ENCODE data around the gene TMEM184B.

GRCh38 chr22:38221407-38221806 lies 51.4 kb downstream of the TMEM184B start:
- TF ChIP-seq CREB5 (CRISPR knock-in tag; IDR thresholded peaks at IDR 0.05; ENCODE audit: low read depth) = no peak
- TF ChIP-seq, protein P1, sequence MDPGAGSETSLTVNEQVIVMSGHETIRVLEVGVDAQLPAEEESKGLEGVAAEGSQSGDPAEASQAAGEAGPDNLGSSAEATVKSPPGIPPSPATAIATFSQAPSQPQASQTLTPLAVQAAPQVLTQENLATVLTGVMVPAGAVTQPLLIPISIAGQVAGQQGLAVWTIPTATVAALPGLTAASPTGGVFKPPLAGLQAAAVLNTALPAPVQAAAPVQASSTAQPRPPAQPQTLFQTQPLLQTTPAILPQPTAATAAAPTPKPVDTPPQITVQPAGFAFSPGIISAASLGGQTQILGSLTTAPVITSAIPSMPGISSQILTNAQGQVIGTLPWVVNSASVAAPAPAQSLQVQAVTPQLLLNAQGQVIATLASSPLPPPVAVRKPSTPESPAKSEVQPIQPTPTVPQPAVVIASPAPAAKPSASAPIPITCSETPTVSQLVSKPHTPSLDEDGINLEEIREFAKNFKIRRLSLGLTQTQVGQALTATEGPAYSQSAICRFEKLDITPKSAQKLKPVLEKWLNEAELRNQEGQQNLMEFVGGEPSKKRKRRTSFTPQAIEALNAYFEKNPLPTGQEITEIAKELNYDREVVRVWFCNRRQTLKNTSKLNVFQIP (CRISPR knock-in tag; IDR thresholded peaks at IDR 0.05; ENCODE audit: borderline replicate concordance, low read depth) = no peak
- TF ChIP-seq SNAI2 (CRISPR knock-in tag; IDR thresholded peaks at IDR 0.05) = no peak
- TF ChIP-seq ZNF8 (CRISPR knock-in tag; IDR thresholded peaks at IDR 0.05) = no peak
